ENCODE measurements around the gene PDIK1L.

Gene PDIK1L

DNA sequence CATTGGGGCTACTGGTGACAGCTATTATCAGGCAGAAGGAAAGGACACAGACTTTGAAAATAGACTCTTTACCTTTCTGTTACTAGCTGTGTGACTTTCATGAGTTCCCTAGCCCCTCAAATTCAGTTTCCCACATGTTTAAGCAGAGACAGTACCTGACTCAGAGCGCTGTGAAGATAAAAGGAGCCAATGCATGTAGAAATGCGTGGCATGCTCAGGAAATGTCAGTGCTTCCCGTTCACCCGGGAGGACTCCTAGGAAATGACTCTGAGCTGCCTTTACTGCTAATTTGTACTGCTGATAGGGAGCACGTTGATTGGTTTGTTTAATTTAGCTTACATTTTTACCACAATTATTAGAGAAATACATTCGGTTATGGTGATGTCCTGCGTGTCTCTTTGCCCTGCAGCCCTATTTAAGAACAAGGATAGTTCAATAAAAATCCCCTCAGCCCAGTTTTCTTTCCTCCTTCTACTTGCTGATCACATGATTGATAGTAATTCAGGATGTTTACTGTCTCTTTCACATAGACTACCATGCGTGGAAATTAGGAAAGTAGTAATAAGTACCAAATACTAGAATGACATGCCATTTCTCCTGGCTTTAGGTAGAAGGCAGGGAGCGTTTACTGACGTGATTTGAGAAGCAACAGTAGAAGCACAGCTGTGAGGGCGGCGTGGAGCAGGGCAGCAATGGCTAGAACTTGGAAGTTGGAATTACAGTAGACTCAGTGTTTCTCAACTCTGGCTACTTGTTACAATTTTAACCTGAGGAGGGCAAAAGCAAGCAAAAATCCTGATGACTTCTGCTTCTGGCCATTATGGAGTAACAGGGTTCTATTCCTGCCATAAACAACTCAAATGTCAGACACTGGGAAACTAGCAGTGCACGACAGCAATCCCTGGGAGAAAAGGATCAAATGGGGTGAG lies 15.9 kb downstream of the PDIK1L start:
- Histone ChIP-seq H3K4me3 (no peak overlapping the region), H3K27ac (peak overlapping the region in 1 of 2 donors; percentile 3)
- TF ChIP-seq, protein P1, sequence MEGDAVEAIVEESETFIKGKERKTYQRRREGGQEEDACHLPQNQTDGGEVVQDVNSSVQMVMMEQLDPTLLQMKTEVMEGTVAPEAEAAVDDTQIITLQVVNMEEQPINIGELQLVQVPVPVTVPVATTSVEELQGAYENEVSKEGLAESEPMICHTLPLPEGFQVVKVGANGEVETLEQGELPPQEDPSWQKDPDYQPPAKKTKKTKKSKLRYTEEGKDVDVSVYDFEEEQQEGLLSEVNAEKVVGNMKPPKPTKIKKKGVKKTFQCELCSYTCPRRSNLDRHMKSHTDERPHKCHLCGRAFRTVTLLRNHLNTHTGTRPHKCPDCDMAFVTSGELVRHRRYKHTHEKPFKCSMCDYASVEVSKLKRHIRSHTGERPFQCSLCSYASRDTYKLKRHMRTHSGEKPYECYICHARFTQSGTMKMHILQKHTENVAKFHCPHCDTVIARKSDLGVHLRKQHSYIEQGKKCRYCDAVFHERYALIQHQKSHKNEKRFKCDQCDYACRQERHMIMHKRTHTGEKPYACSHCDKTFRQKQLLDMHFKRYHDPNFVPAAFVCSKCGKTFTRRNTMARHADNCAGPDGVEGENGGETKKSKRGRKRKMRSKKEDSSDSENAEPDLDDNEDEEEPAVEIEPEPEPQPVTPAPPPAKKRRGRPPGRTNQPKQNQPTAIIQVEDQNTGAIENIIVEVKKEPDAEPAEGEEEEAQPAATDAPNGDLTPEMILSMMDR (IDR thresholded peaks at IDR 0.05), result no peak
- no peak for DNase-seq (ENCODE audit: low spot score)

DNA sequence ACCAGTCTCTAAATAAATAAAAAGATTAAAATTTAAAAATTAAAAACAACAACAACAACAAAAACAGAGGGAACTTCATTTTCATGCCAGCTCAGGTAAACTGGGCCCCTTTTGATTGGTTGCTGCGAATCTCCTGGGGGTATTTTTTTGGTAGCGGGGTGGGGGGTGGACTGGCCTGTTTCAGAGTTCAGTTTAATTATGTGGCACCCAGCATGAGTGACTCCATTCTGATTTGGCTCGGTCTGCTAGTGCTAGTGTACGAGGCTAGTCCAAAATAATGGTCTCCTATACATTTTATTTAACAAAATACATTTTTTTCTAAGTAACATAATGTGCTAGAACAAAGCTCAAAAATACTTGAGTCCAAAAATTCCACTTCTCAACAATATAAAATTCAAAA lies 18.2 kb downstream of the PDIK1L start:
- H3K4me3 ChIP-seq, result no peak overlapping the region
- DNase-seq (ENCODE audit: low spot score), result no peak
- TF ChIP-seq, protein P1 (IDR thresholded peaks at IDR 0.05), result no peak
- H3K27ac ChIP-seq, result no peak overlapping the region

DNA sequence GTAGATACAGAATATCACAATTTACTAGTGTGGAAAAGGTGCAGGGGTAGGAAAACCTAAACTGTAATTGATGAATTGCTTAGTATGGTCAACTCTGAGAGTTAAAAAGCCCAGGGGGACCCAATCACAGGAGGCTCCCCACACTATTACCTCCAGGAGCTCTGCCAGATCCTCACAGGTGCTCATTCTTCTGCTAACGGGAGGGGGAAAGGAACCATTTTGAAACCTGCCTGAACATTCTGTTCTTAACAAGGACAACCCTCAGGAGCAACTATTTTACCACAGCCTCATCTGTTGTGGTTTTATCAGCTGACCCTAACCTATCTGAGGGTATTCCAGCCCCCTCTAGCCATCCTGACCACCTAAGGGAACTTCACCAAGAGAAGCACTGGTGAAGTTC lies 19.1 kb downstream of the PDIK1L start:
- TF ChIP-seq, protein P1 (IDR thresholded peaks at IDR 0.05), result no peak
- no peak for DNase-seq (ENCODE audit: low spot score)
- Histone ChIP-seq H3K4me3 (no peak overlapping the region), H3K27ac (no peak overlapping the region)

DNA sequence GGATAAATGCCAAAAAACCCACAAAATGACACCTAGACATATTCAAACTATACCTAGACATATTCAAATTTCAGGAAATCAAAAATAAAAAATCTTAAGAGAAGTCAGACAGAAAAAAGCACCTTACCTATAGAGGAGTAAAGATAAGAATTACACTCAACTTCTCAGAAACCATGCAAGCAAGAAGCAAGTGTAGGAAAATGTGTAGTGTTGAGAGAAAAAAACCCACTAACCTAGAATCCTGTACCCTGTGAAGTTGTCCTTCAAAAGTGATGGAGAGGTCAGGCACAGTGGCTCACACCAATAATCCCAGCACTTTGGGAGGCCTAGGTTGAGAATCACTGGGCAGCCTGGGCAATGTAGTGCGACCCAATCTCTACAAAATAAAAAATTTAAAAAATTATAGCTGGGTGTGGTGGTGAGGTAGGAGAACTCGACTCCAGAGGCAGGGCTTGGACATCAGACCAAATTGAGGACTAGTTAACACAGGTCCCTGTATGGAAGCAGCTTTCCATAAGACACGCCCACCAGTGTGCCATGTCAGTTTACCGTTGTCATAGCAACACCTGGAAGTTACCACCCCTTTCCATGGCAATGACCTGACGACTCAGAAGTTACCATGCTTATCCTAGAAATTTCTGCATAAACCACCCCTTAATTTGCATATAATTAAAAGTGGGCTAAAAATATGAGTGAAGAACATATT lies 20.7 kb downstream of the PDIK1L start:
- TF ChIP-seq, protein P1 (IDR thresholded peaks at IDR 0.05), result no peak
- DNase-seq (ENCODE audit: low spot score), result no peak
- Histone ChIP-seq H3K27ac (no peak overlapping the region), H3K4me3 (no peak overlapping the region)

DNA sequence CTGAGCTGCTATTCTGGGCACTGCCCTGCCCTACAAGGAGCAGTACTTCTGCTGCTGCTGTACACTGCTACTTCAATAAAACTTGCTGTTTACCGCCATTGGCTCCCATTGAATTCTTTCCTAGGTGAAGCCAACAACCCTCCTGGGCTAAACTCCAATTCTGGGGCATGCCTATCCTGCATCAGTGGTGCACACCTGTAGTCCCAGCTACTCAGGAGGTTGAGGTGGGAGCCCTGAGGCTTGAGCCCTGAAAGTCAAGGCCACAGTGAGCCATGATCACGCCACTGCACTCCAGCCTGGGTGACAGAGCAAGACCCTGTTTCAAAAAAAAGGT lies 21.2 kb downstream of the PDIK1L start:
- DNase-seq (ENCODE audit: low spot score), result no peak
- TF ChIP-seq, protein P1 (IDR thresholded peaks at IDR 0.05), result no peak
- Histone ChIP-seq H3K27ac (no peak overlapping the region), H3K4me3 (no peak overlapping the region)

DNA sequence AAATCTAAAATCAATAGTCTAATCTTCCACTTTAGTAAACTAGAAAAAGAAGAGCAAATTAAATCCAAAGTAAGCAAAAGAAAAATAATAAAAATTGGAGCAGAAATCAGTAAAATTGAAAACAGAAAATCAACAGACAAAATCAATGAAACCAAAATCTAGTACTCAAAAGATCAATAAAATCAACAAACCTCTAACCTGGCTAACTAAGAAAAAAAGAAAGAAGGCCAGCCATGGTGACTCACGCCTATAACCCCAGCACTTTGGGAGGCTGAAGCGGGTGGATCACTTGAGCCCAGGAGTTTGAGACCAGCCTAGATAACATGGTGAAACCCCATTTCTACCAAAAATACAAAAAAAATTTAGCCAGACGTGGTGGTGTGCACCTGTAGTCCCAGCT lies 22.8 kb downstream of the PDIK1L start:
- Histone ChIP-seq H3K27ac (no peak overlapping the region), H3K4me3 (no peak overlapping the region)
- no peak for DNase-seq (ENCODE audit: low spot score)
- TF ChIP-seq, protein P1 (IDR thresholded peaks at IDR 0.05), result no peak

Measured in coronary artery (tissue), 2 donors.